OCI-LY7 (cell line): ENCODE measurements around the gene NDUFS4.

Experiments
- EZH2phosphoT487 ChIP-seq: fragments of 200-600 bp; sonication (generic); IDR thresholded peaks from 2 replicates; pipeline ENCODE4 v1.6.1; 2018; ENCODE audit warnings: low read depth, borderline replicate concordance, mild to moderate bottlenecking, mixed run types, antibody characterized with exemption, low read length, moderate library complexity, mixed read lengths
- TF ChIP-seq, protein P1 (sequence below): fragments of 200-600 bp; sonication (generic); conservative IDR thresholded peaks from 2 replicates; pipeline ENCODE4 v1.5.1; 2014; ENCODE audit warnings: mild to moderate bottlenecking, antibody characterized with exemption, low read length, moderate library complexity, mixed read lengths

DNA sequence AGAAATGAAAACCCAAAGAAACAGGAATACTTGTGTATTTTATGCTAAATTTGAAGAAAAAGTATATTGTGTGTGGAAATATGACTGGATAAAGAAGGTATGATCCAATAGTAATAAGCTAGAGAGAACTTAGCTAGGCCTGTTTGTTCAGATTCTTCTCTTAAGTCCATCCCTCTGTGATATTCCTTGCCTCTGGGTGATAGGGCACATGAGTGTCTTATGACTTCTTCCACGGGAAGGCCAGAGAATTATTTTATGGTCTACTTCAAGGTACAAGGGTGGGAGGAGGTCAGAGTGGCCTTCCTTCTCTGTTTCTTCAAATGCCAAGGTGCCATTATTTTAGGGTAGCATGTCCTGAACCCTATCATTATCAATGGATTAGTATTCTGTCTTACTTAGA, 113.7 kb downstream of the NDUFS4 start:
- TF ChIP-seq, protein P1, sequence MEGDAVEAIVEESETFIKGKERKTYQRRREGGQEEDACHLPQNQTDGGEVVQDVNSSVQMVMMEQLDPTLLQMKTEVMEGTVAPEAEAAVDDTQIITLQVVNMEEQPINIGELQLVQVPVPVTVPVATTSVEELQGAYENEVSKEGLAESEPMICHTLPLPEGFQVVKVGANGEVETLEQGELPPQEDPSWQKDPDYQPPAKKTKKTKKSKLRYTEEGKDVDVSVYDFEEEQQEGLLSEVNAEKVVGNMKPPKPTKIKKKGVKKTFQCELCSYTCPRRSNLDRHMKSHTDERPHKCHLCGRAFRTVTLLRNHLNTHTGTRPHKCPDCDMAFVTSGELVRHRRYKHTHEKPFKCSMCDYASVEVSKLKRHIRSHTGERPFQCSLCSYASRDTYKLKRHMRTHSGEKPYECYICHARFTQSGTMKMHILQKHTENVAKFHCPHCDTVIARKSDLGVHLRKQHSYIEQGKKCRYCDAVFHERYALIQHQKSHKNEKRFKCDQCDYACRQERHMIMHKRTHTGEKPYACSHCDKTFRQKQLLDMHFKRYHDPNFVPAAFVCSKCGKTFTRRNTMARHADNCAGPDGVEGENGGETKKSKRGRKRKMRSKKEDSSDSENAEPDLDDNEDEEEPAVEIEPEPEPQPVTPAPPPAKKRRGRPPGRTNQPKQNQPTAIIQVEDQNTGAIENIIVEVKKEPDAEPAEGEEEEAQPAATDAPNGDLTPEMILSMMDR, result no peak
- no peak for TF ChIP-seq EZH2phosphoT487
